Stimulated activated naive CD8-positive, alpha-beta T cell treated with anti-CD3 and anti-CD28 coated beads, Interleukin-15, Interleukin-2, amounts not matched to agents 100 ng/mL and 50 ng/mL, for 24 hours (primary cell): ENCODE results near the gene PRRG2.
"Not testable (repeated sequence)": the region's sequence is repeated elsewhere in the genome, so short reads cannot be mapped to it uniquely, and the experiment has no call there.

Experiments used
- H3K27ac Mint-ChIP-seq: one replicate; pipeline ENCODE4 v1.8.0; 2021; ENCODE audit warnings: mild to moderate bottlenecking, mixed read lengths
- H3K27me3 Mint-ChIP-seq: one replicate; pipeline ENCODE4 v1.8.0; 2021; ENCODE audit warnings: mixed read lengths
- H3K36me3 Mint-ChIP-seq: one replicate; pipeline ENCODE4 v1.8.0; 2021; ENCODE audit warnings: low read depth, mixed read lengths
- H3K4me1 Mint-ChIP-seq: one replicate; pipeline ENCODE4 v1.8.0; 2021; ENCODE audit warnings: low read depth, mixed read lengths
- H3K4me3 Mint-ChIP-seq: one replicate; pipeline ENCODE4 v1.8.0; 2021; ENCODE audit warnings: mild to moderate bottlenecking, mixed read lengths
- H3K9me3 Mint-ChIP-seq: one replicate; pipeline ENCODE4 v1.8.0; 2021; ENCODE audit warnings: mixed read lengths

Gene PRRG2

DNA sequence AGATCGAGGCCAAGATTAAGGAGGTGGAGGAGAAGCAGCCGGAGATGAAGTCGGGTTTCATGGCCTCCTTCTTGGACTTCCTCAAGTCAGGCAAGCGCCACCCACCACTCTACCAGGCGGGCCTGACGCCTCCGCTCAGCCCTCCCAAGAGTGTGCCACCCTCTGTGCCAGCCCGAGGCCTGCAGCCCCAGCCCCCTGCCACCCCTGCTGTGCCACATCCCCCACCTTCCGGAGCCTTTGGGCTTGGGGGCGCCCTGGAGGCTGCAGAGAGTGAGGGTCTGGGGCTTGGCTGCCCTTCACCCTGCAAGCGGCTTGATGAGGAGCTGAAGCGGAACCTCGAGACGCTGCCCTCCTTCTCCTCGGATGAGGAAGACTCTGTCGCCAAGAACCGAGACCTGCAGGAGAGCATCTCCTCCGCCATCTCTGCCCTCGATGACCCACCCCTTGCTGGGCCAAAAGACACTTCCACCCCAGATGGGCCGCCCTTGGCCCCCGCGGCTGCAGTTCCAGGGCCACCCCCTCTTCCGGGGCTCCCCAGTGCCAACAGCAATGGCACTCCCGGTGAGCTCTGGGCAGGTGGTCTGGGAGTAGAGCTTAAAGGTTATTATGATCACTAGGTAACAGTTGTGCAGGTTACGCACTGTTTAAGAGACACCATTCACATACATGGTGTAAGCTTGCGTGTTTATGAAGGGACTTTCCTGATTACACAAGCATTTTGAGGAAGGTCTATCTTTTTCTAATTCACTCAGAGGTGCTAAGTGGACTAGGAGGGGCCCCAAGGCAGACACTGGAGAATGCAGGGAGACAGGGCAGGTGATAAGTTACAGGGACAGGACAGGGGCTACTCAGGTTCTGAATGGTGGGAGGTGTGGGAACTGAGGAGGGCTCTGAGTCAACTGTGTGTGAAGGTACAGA, 18.5 kb downstream of the PRRG2 start:
- no peaks in the 10 kb centered on the region for H3K9me3 Mint-ChIP-seq

DNA sequence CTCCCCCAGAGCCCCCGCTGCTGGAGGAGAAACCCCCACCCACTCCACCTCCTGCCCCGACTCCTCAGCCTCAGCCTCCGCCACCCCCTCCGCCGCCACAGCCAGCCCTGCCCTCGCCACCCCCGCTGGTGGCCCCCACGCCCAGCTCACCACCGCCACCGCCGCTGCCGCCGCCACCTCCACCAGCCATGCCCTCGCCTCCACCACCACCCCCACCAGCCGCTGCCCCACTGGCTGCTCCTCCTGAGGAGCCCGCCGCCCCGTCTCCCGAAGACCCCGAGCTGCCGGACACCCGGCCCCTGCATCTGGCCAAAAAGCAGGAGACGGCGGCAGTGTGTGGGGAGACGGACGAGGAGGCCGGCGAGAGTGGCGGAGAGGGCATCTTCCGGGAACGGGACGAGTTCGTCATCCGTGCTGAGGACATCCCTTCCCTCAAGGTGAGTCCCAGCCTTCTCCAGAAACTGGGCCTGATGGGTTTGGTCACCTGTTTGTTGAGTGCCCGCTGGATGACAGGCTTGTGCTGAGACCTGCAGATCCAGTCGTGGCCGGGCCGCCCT, 20.4 kb downstream of the PRRG2 start:
- no peaks in the 10 kb centered on the region for H3K9me3 Mint-ChIP-seq
- H3K27me3 Mint-ChIP-seq, result no peaks in the 10 kb centered on the region
- no peak overlapping the region for H3K4me3 Mint-ChIP-seq
- H3K4me1 Mint-ChIP-seq, result peaks cover 6% of the 10 kb centered on the region
- peaks cover 21% of the 10 kb centered on the region for H3K36me3 Mint-ChIP-seq
- no peak overlapping the region for H3K27ac Mint-ChIP-seq

More for the DNA sequence above, 18.5 kb downstream of the PRRG2 start:
- no peaks in the 10 kb centered on the region for H3K27me3 Mint-ChIP-seq
- H3K27ac Mint-ChIP-seq, result peak overlapping the region; percentile 65
- H3K4me1 Mint-ChIP-seq, result peaks cover 3% of the 10 kb centered on the region
- peaks cover 21% of the 10 kb centered on the region for H3K36me3 Mint-ChIP-seq
- H3K4me3 Mint-ChIP-seq, result no peak overlapping the region

DNA sequence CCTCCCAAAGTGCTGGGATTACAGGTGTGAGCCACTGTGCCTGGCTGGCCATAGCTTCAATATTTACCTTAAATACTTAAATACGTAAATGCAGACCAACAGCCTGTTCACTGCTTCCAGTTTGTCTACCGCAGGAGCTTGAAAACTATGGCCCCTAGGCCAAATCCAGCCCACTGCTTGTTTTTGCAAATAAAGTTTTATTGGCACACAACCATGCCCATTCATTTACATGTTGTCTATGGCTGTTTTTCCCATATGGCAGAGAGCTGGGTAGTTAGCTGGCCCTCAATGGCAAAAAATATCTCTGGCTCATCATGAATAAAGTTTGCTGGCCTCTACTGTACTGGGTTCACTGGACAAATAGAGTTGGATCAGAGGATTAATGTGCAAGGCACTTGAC, 21.7 kb downstream of the PRRG2 start:
- Mint-ChIP-seq H3K27ac (no peak overlapping the region), H3K27me3 (no peaks in the 10 kb centered on the region), H3K36me3 (peaks cover 21% of the 10 kb centered on the region), H3K9me3 (no peaks in the 10 kb centered on the region), H3K4me1 (peaks cover 6% of the 10 kb centered on the region), H3K4me3 (no peak overlapping the region)

DNA sequence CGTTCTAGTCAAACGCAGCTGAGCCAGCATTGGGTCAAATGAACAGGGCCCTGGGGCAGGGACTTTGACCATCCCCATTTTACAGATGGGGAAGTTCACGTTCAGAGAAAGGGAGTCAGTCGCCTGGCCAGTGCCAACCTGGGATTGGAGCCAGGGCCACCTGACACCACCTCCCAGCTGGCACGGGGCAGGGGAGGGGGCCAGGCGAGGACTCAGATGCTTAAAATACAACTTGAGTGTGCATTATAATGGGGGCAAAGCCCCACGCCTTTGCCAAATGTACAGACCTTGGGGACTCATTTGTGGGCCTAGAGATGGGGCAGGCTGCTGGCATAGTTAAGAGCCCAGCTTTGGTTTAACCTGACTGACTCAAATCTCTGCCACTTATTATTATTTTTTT, 24.5 kb downstream of the PRRG2 start:
- no peak overlapping the region for H3K27ac Mint-ChIP-seq
- no peak overlapping the region for H3K4me3 Mint-ChIP-seq
- H3K4me1 Mint-ChIP-seq, result peaks cover 6% of the 10 kb centered on the region
- no peaks in the 10 kb centered on the region for H3K27me3 Mint-ChIP-seq
- peaks cover 14% of the 10 kb centered on the region for H3K36me3 Mint-ChIP-seq
- H3K9me3 Mint-ChIP-seq, result no peaks in the 10 kb centered on the region

DNA sequence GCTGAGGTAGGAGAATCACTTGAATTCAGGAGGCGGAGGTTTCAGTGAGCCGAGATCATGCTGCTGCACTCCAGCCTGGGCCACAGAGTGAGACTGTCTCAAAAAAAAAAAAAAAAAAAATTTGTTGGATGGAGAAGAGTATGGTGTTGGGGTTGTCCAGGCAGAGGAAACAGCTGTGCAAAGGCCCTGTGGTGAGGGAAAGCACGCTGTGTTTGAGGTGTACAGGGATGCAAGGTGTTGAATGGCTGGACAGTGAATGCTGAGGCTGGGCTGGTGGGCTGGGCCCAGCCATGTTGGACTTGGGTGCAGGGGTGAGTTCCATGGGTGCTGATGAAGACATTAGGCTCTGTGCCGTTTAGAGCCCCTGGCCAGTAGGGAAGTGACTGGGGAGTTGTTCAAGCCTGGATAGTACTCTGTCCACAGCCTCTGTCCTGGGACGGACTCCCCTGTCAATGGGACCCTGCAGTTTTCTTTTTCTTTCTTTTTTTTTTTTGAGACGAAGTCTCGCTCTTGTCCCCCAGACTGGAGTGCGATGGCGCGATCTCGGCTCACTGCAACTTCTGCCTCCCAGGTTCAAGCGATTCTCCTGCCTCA, 28.5 kb downstream of the PRRG2 start:
- peaks cover 21% of the 10 kb centered on the region for H3K4me1 Mint-ChIP-seq
- H3K4me3 Mint-ChIP-seq, result no peak overlapping the region
- H3K9me3 Mint-ChIP-seq, result no peaks in the 10 kb centered on the region
- no peaks in the 10 kb centered on the region for H3K27me3 Mint-ChIP-seq
- peaks cover 7% of the 10 kb centered on the region for H3K36me3 Mint-ChIP-seq
- no peak overlapping the region for H3K27ac Mint-ChIP-seq

DNA sequence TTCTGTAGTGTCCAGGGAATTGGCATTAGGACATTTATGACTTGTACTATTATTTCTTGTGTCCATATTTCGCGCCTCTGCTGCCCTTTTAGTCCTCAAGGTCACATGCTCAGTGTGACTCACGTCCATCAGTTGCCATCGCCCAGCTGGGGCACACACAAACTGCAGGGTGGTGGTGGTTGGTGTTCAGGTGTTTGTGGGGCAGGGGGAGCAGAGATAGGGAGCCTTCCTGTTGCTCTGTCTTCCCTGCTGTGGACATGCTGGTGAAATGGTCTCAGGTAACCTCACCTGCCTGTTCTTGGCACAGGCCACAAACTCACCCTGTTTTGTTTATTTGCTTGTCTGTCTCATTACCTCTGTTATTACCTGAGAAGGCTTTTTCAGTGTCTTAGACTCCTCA, 32.3 kb downstream of the PRRG2 start:
- Mint-ChIP-seq H3K4me1 (peaks cover 23% of the 10 kb centered on the region), H3K27ac (no peak overlapping the region), H3K27me3 (no peaks in the 10 kb centered on the region), H3K36me3 (peaks cover 35% of the 10 kb centered on the region), H3K4me3 (no peak overlapping the region), H3K9me3 (no peaks in the 10 kb centered on the region)

DNA sequence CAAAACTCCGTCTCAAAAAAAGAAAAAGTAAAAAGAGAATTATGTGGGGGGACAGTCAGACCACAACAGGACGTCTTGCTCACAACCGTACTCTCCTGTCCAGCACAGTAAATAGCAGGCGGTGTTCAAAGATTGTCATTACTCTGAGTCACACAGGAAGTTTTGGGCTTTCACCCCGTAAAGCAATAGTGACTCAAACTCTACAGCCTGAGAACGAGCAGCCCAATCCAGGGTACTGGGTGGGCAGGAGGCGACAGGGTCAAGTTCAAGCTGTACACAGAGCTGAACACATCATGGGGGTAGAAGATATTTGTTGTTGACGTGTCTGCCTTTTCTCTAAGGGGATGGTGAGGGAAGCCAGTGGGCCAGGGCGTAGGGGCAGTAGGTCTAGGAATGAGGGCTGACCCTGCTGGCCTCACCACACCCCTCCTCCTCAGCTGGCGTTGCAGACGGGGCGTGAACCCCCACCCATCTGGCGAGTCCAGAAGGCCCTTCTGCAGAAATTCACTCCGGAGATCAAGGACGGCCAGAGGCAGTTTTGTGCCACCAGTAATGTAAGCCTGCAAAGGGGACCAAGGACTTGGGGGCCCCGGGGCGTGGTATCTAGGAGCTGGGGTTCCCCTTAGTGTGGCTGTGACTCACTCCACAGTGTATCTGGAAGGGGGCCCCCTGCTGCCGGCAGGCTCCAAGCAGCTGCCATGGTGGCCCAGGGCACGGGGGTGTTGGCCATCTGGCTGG, 33.1 kb downstream of the PRRG2 start:
- Mint-ChIP-seq H3K36me3 (peaks cover 36% of the 10 kb centered on the region), H3K27me3 (no peaks in the 10 kb centered on the region), H3K4me1 (peaks cover 23% of the 10 kb centered on the region), H3K9me3 (no peaks in the 10 kb centered on the region), H3K27ac (peak overlapping the region; percentile 73), H3K4me3 (peak overlapping the region; percentile 6)

DNA sequence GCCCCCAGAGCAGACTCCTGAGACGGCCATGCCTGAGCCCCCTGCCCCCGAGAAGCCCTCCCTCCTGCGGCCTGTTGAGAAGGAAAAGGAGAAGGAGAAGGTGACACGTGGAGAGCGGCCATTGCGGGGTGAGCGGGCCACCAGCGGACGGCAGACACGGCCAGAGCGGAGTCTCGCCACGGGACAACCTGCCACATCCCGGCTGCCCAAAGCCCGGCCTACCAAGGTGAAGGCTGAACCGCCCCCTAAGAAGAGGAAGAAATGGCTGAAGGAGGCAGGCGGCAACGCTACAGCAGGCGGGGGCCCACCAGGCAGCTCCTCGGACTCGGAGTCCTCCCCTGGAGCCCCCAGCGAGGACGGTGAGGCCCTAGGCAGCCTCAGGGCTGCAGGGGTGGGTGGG, 34.7 kb downstream of the PRRG2 start:
- no peaks in the 10 kb centered on the region for H3K9me3 Mint-ChIP-seq
- peaks cover 36% of the 10 kb centered on the region for H3K36me3 Mint-ChIP-seq
- no peak overlapping the region for H3K4me3 Mint-ChIP-seq
- no peaks in the 10 kb centered on the region for H3K27me3 Mint-ChIP-seq
- peaks cover 23% of the 10 kb centered on the region for H3K4me1 Mint-ChIP-seq
- H3K27ac Mint-ChIP-seq, result no peak overlapping the region

DNA sequence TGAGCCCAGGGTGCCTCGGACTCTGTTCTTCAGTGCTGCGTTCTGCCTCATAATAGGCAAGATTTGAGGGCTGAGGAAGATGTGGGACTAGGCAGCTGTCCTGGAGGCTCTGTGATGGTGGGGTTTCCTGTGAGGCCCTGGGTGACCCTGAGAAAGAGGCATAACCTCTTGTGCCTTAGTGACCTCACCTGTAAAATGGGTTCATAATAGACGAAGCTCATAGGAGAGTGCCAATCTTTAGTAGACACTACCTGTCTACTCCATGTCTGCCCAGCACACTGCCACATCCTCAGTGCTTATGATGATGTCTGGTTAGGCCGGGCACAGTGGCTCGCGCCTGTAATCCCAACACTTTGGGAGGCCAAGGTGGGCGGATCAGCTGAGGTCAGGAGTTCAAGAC, 35.4 kb downstream of the PRRG2 start:
- Mint-ChIP-seq H3K27me3 (no peaks in the 10 kb centered on the region), H3K9me3 (no peaks in the 10 kb centered on the region), H3K4me3 (no peak overlapping the region), H3K36me3 (peaks cover 36% of the 10 kb centered on the region), H3K4me1 (peaks cover 23% of the 10 kb centered on the region), H3K27ac (no peak overlapping the region)

DNA sequence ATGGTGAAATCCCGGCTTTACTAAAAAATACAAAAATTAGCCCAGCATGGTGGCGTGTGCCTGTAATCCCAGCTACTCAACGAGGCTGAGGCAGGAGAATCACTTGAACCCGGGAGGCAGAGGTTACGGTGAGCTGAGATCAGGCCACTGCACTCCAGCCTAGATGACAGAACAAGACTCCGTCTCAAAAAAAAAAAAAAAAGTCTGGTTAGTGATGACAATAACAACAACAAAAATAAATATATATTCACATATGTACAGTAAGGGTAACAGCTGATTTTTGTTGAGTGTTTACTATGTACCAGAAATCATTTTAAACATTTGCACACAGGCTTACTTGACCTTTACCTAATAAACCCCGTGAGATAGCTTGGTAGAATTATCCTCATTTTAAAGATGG, 35.8 kb downstream of the PRRG2 start:
- Mint-ChIP-seq H3K36me3 (peaks cover 36% of the 10 kb centered on the region), H3K4me3 (no peak overlapping the region), H3K9me3 (no peaks in the 10 kb centered on the region), H3K27ac (no peak overlapping the region), H3K27me3 (no peaks in the 10 kb centered on the region), H3K4me1 (peaks cover 23% of the 10 kb centered on the region)

DNA sequence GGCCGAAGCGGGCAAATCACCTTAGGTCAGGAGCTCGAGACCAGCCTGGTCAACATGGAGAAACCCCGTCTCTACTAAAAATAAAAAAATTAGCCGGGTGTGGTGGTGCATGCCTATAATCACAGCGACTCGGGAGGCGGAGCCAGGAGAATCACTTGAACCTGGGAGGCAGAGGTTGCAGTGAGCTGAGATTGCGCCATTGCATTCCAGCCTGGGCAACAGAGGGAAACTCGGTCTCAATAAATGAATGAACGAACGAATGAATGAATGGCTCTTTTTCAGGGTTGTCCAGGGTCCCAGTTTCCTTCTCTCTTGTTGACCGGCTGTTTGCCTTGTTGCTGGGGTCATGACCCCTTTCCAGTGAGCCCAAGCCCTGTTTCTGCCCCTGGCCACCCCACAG, 36.7 kb downstream of the PRRG2 start:
- peaks cover 19% of the 10 kb centered on the region for H3K4me1 Mint-ChIP-seq
- H3K27ac Mint-ChIP-seq, result peak overlapping the region; percentile 11
- H3K9me3 Mint-ChIP-seq, H3K27me3 Mint-ChIP-seq, H3K4me3 Mint-ChIP-seq: not testable (repeated sequence)
- H3K36me3 Mint-ChIP-seq, result peaks cover 36% of the 10 kb centered on the region

DNA sequence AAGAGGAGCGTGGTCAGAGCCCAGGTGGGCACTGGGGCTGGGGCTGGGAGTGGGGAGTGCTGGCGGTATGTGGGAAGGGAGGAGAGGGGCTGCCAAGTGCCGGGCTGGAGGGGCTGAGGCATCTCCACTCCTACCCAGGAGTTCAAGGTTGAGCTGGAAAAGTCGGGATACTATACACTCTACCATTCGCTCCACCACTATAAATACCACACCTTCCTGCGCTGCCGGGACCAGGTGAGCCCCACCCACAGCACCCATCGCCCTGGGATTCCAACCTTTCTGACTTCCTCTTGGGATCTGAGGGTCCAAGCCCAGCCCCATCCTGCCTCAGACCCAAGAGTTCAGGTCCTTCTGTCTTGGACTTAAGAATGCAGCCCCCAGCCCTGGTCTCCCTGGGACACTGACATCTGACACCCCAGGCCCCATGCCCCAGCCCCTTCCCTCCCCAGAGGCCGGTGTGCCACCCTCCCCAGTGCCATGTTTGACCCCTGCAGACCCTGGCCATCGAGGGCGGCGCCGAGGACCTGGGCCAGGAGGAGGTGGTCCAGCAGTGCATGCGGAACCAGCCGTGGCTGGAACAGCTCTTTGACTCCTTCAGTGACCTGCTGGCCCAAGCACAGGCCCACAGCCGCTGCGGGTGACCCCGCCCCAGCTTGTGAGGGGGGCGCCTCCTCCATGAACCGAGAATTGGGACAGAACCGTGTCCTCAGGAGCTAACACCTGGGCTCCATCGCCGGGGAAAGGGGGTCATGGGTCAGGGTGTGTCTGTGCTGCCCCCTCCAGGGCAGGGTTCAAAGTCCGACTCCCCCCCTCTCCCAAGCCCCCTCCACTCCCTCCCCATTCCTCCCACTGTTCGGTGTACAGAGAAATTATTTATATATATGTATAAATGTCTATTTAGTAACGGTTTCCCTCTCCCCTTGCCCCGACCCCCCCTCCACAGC, 44.1 kb downstream of the PRRG2 start:
- H3K36me3 Mint-ChIP-seq, result peaks cover 6% of the 10 kb centered on the region
- H3K27ac Mint-ChIP-seq, result no peak overlapping the region
- no peak overlapping the region for H3K4me3 Mint-ChIP-seq
- H3K4me1 Mint-ChIP-seq, result no peaks in the 10 kb centered on the region
- H3K9me3 Mint-ChIP-seq, result no peaks in the 10 kb centered on the region
- no peaks in the 10 kb centered on the region for H3K27me3 Mint-ChIP-seq

DNA sequence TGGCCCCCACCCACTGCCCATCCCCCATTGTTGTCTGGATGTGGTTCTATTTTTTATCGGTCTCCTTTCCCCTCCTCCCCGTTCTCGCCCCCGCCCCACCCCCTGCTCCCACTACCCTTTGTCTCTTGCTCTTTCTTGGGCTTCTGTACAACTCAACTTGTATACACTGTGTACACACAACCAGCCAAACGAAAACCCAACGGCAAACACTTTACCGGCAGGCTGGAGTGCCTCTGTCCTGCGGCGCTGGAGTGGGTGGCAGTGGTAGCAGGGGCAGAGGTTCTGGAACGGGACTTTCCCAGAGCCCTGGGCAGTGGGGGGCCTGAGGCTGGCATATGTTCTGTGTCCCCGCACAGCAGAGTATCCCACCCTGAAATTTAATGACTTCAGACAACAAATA, 45.1 kb downstream of the PRRG2 start:
- no peaks in the 10 kb centered on the region for H3K27me3 Mint-ChIP-seq
- peaks cover 6% of the 10 kb centered on the region for H3K36me3 Mint-ChIP-seq
- H3K4me3 Mint-ChIP-seq, result no peak overlapping the region
- no peaks in the 10 kb centered on the region for H3K4me1 Mint-ChIP-seq
- no peak overlapping the region for H3K27ac Mint-ChIP-seq
- no peaks in the 10 kb centered on the region for H3K9me3 Mint-ChIP-seq

DNA sequence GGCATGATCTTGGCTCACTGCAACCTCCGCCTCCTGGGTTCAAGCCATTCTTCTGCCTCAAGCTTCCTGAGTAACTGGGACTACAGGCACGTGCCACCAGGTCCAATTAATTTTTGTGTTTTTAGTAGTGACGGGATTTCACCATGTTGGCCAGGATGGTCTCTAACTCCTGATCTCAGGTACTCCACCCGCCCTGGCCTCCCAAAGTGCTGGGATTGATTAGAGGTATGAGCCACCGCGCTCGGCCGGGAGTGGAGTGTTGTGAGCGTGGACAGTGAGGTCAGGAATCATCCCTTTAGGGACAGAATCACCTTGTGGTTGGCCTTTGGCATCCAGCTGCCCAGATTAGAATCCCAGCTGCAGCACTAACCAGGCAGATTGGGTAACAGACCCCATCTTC, 48.5 kb downstream of the PRRG2 start:
- H3K4me3 Mint-ChIP-seq, result no peak overlapping the region
- no peaks in the 10 kb centered on the region for H3K27me3 Mint-ChIP-seq
- peak overlapping the region; percentile 50 for H3K27ac Mint-ChIP-seq
- H3K4me1 Mint-ChIP-seq, result no peaks in the 10 kb centered on the region
- peaks cover 6% of the 10 kb centered on the region for H3K36me3 Mint-ChIP-seq
- H3K9me3 Mint-ChIP-seq, result no peaks in the 10 kb centered on the region
